Measurements from ENCODE around the gene RAD51B.

RAD51B gene

DNA sequence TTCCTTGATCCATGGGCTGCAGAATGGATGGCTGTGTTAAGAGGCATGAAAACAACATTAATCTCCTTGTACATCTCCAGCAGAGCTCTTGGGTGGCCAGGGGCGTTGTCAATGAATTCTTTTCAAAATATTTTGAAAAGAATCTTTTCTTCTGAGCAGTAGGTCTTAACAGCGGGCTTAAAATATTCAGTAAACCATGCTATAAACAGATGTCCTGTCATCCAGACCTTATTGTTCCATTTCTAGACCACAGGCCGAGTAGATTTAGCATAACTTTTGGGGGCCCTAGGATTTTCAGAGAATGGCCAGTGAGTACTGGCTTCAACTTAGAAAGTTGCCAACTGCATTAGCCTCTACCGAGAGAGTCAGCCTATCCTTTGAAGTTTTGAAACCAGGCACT is 130.2 kb downstream of the RAD51B start:
- H3K4me3 ChIP-seq (replicated peaks; ENCODE audit: low read depth, low read length) = no peak overlapping the region
- DNase-seq (ENCODE audit: extremely low read depth, insufficient read length) = no peak
- no peak for TF ChIP-seq CTCF (IDR thresholded peaks at IDR 0.05; ENCODE audit: insufficient read depth, low read length, poor library complexity, severe bottlenecking)
- H3K27me3 ChIP-seq (replicated peaks; ENCODE audit: control insufficient read depth, insufficient read depth, low read length) = no peaks in the 10 kb centered on the region
- H3K36me3 ChIP-seq (ENCODE audit: control insufficient read depth, insufficient read depth, low read length) = no peaks in the 10 kb centered on the region

- Histone ChIP-seq H3K4me3 (replicated peaks; ENCODE audit: low read depth, low read length) (no peak overlapping the region), H3K36me3 (ENCODE audit: control insufficient read depth, insufficient read depth, low read length) (no peaks in the 10 kb centered on the region), H3K27me3 (replicated peaks; ENCODE audit: control insufficient read depth, insufficient read depth, low read length) (no peaks in the 10 kb centered on the region)
- no peak for TF ChIP-seq CTCF (IDR thresholded peaks at IDR 0.05; ENCODE audit: insufficient read depth, low read length, poor library complexity, severe bottlenecking)
- DNase-seq (ENCODE audit: extremely low read depth, insufficient read length) = no peak
These were observed 130.8 kb downstream of the RAD51B start for GRCh38 chr14:67950386-67950785.

GRCh38 chr14:67951529-67952135 is 132.1 kb downstream of the RAD51B start:
- no peaks in the 10 kb centered on the region for H3K27me3 ChIP-seq (replicated peaks; ENCODE audit: control insufficient read depth, insufficient read depth, low read length)
- DNase-seq (ENCODE audit: extremely low read depth, insufficient read length) = no peak
- no peak overlapping the region for H3K4me3 ChIP-seq (replicated peaks; ENCODE audit: low read depth, low read length)
- no peaks in the 10 kb centered on the region for H3K36me3 ChIP-seq (ENCODE audit: control insufficient read depth, insufficient read depth, low read length)
- no peak for TF ChIP-seq CTCF (IDR thresholded peaks at IDR 0.05; ENCODE audit: insufficient read depth, low read length, poor library complexity, severe bottlenecking)

DNA sequence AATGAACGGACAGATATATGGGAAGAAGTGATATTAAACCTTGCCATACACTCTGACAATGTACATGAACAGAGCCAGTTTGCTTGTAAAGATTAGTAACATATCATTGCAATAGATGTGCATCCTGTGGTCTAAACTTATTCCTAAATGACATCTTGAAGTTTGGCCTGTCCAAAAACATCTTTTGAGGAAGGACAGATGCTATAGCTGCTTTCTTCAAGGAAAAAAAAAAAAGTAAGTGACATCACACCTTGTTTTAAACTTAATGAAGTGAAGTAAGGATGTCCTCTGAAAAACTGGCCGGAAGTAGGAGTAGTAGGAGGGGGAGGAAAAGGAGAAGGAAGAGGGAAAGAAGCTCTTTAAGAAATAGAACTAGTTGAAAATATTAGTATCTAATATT is 132.8 kb downstream of the RAD51B start:
- no peaks in the 10 kb centered on the region for H3K27me3 ChIP-seq (replicated peaks; ENCODE audit: control insufficient read depth, insufficient read depth, low read length)
- TF ChIP-seq CTCF (IDR thresholded peaks at IDR 0.05; ENCODE audit: insufficient read depth, low read length, poor library complexity, severe bottlenecking) = no peak
- DNase-seq (ENCODE audit: extremely low read depth, insufficient read length) = no peak
- H3K4me3 ChIP-seq (replicated peaks; ENCODE audit: low read depth, low read length) = no peak overlapping the region
- no peaks in the 10 kb centered on the region for H3K36me3 ChIP-seq (ENCODE audit: control insufficient read depth, insufficient read depth, low read length)

GRCh38 chr14:67952786-67953185 is 133.2 kb downstream of the RAD51B start:
- DNase-seq (ENCODE audit: extremely low read depth, insufficient read length) = no peak
- H3K4me3 ChIP-seq (replicated peaks; ENCODE audit: low read depth, low read length) = no peak overlapping the region
- no peak for TF ChIP-seq CTCF (IDR thresholded peaks at IDR 0.05; ENCODE audit: insufficient read depth, low read length, poor library complexity, severe bottlenecking)
- no peaks in the 10 kb centered on the region for H3K27me3 ChIP-seq (replicated peaks; ENCODE audit: control insufficient read depth, insufficient read depth, low read length)
- no peaks in the 10 kb centered on the region for H3K36me3 ChIP-seq (ENCODE audit: control insufficient read depth, insufficient read depth, low read length)

GRCh38 chr14:67955261-67955660 is 135.7 kb downstream of the RAD51B start:
- TF ChIP-seq CTCF (IDR thresholded peaks at IDR 0.05; ENCODE audit: insufficient read depth, low read length, poor library complexity, severe bottlenecking) = no peak
- H3K27me3 ChIP-seq (replicated peaks; ENCODE audit: control insufficient read depth, insufficient read depth, low read length) = no peaks in the 10 kb centered on the region
- no peak for DNase-seq (ENCODE audit: extremely low read depth, insufficient read length)
- H3K36me3 ChIP-seq (ENCODE audit: control insufficient read depth, insufficient read depth, low read length) = no peaks in the 10 kb centered on the region
- no peak overlapping the region for H3K4me3 ChIP-seq (replicated peaks; ENCODE audit: low read depth, low read length)
